CD4-positive, alpha-beta T cell treated with Interleukin-12 subunit alpha and Interleukin-12 subunit beta, for 1 hour (primary cell): ENCODE measurements around the gene RPS19.

Experiments
- DNase-seq: peaks from one replicate; pipeline ENCODE4 v3.0.0-alpha.2; 2020

Gene RPS19

GRCh38 chr19:41879670-41880328 lies 19.7 kb downstream of the RPS19 start:
- DNase-seq = no peak

- no peak for DNase-seq
Measured at GRCh38 chr19:41880329-41880708, 20.3 kb downstream of the RPS19 start.

- DNase-seq = peak; percentile 65
Measured at GRCh38 chr19:41882568-41883462, 22.8 kb downstream of the RPS19 start, which contains the start of gene ARHGEF1. Gene ARHGEF1, plus strand, starts transcription at chr19:41883184. Its CDS starts 4,899 bp downstream, at chr19:41888083.

GRCh38 chr19:41883463-41883820 lies 23.4 kb downstream of the RPS19 start:
- DNase-seq = no peak

- DNase-seq = peak; percentile 91
Measured at GRCh38 chr19:41883821-41884733, 24.0 kb downstream of the RPS19 start.

- peak; percentile 82 for DNase-seq
Measured at GRCh38 chr19:41886761-41887710, 27.0 kb downstream of the RPS19 start.

GRCh38 chr19:41887711-41888382 lies 27.8 kb downstream of the RPS19 start:
- peak; percentile 84 for DNase-seq

GRCh38 chr19:41888926-41889325 lies 28.9 kb downstream of the RPS19 start:
- no peak for DNase-seq

- no peak for DNase-seq
Measured at GRCh38 chr19:41889896-41890295, 29.8 kb downstream of the RPS19 start.

- no peak for DNase-seq
Measured at GRCh38 chr19:41890936-41891335, 30.9 kb downstream of the RPS19 start.

- DNase-seq = no peak
Measured at GRCh38 chr19:41892173-41892902, 32.3 kb downstream of the RPS19 start.

GRCh38 chr19:41893899-41894298 lies 33.8 kb downstream of the RPS19 start:
- no peak for DNase-seq

GRCh38 chr19:41894350-41894749 lies 34.3 kb downstream of the RPS19 start:
- no peak for DNase-seq

- DNase-seq = no peak
Measured at GRCh38 chr19:41895745-41896580, 35.9 kb downstream of the RPS19 start.

- no peak for DNase-seq
Measured at GRCh38 chr19:41896581-41896942, 36.5 kb downstream of the RPS19 start.

GRCh38 chr19:41897181-41897580 lies 37.1 kb downstream of the RPS19 start:
- no peak for DNase-seq

- no peak for DNase-seq
Measured at GRCh38 chr19:41897820-41898219, 37.8 kb downstream of the RPS19 start.

- DNase-seq = no peak
Measured at GRCh38 chr19:41898235-41898634, 38.2 kb downstream of the RPS19 start.

GRCh38 chr19:41901707-41902360 lies 41.8 kb downstream of the RPS19 start:
- no peak for DNase-seq
